Fibroblast of skin of back (primary cell): Measurements from ENCODE around the gene MAN1A2. TPM values are rescaled to one million over a fixed set of nuclear protein-coding genes. Genes with fewer than 3 reads are reported as not detected.
"Not testable (repeated sequence)": the region's sequence is repeated elsewhere in the genome, so short reads cannot be mapped to it uniquely, and the experiment has no call there.

Source experiments
- DNase-seq: peaks from one replicate; pipeline ENCODE4 v3.0.0-alpha.2; 2013
- polyA plus RNA-seq, 2 experiments: library from polyadenylated mRNA; unstranded; fragments of 120-200 nt; gene quantifications; one replicate each; pipeline ENCODE4 v1.2.1, GENCODE V29; 2013; ENCODE audit not compliant: insufficient read length in 2 of 2

MAN1A2 gene
- polyA plus RNA-seq (2013, experiment 1 of 2; ENCODE audit: insufficient read length), result 22.1 TPM
- 25.7 TPM for polyA plus RNA-seq (2013, experiment 2 of 2; ENCODE audit: insufficient read length)

DNA sequence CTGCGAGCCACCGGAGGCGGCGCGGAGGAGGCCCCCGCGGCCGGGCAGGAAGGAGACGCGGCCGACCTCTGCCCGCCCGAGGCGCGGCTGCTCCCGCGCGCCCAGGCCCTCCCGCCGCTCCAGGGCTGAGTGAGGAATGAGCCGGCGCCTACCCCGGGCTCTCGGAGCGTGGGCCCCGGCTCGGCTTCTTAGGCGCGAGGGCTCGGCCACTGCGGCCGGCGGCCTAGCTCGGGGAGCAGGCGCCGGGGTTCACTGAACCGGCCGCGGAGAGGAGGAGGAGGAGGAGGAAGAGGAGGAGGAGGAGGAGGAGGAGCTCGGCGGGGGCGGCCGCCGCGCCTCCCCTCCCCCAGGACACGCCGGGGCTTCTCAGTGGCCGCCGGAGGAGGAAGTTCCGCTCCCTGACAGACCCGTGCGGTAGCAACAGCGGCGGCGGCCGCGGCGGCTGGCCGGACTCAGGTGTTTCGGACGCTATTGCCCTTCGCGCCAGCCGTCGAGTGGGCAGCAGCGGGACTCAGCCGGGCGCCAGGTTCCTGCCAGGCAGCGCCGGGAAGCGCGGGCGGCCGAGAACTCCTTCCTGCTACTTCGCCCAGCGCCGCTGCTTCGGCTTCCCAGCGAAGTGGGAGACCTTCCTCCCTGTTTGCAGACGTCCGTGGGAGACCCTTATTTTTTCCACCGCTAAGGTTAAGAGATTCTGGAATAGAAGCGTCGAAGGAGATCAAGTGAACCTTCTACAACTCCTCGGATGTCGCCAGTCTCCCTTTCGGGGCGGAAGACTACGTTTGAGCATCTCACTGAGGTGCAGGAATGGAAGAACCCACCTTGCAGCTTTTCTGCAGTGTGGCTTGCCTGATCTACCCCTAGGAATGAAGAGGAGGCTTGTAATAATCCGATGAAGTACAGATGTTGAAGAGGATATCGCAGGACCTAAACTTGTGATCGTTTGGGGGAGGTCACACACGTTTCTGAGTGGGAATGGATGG lies at the start of gene MAN1A2:
MAN1A2 (plus strand) TSS at position 404 of the 980 bp plus-strand sequence. CDS start 735 bp downstream, outside the sequence.
- DNase-seq, result peak; percentile 75

DNA sequence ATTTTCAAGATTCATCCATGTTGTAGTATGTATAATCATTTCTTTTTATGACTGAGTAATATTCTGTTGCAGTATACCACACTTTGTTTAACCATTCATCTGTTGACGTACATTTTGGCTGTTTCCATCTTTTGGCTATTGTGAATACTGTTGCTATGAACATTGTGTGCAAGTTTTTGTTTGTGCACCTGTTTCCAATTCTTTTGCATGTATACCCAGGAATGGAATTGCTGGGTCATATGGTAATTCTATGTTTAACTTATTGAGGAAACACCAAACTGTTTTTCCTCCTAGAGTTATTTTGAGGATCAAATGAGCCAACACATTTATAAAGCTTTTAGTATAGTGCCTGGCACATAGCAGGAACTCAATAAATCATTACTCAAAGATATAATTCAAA lies 49.2 kb upstream of the MAN1A2 start:
- DNase-seq, result no peak

DNA sequence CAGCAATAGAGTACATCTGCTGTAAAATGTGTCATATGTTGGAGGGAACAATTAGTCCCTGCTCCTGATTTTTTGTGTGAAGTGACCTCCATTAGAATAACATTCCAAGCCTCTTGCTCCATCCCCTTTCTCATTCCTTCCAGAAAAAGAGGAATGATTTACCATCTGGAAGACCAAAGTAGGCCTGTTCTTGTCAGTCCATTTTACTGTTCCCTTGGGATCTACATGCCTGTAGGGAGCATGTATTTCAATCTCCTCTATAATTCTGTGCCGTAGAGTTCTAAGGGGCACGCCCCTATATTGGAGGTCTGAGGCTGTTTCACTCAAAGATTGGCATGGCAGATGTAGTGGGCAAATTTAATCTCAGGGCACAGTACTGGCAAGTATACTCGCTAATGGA lies 48.8 kb upstream of the MAN1A2 start:
- peak; percentile 4 for DNase-seq

DNA sequence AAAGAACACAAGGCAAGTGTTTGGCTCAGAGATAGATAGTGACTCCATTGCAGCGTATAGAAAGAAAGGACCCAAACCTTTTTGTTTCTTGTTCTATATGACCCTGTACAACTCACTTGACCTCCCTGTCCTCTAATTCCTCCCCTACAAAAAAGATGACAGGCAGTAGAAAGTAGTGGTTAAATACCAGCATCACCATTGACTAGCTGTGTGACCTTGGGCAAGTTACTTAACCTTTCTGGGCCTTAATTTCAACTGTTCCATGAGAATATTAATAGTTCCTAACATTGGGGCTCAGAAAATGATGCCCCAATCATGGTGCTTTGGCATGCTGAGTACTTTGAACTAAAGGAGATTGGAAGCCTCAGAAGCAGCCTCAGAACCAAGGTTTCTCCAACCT lies 46.7 kb upstream of the MAN1A2 start:
- DNase-seq, result no peak

DNA sequence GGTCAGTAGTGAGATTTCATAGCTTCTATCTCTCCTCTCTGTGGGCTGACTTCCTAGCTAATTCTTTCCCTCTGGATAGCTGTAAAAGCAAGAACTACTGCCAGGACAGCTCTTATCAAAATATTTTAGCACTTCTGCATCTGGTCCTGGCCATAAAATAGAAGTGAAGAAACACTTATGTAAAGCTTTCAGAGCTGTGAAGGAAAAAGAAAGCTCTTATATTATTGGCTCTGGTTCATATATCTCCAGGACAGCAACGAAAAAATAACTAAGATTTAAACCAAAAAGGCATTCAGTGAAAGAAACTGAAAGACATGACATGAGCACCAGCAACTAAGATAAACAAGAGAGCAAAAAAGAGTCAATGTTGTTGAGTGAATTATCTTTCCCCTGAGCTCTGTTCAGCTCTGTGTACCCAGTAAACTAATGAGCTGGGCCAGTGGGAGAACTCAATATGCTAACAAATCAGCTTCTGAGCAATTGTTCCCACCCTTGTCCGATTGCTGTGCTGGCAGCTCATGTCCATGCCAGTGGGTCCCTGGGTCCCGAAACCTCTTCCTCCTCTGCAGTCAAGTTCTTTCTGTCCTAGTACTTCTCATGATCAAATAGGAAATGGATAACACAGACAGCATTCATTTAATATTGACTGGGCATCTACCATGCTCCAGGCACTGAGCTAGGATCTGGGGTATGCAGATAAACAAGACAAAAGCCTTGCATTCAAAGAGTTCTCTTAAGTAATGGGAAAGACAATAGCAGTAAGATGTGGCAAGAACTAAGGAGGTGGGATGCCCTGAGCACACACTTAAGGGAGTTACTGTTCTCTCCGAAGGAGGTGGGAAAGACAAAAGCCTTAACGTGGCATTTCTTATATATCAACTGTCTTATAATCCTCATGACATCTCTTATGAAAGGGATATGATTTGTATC lies 45.3 kb upstream of the MAN1A2 start:
- no peak for DNase-seq

DNA sequence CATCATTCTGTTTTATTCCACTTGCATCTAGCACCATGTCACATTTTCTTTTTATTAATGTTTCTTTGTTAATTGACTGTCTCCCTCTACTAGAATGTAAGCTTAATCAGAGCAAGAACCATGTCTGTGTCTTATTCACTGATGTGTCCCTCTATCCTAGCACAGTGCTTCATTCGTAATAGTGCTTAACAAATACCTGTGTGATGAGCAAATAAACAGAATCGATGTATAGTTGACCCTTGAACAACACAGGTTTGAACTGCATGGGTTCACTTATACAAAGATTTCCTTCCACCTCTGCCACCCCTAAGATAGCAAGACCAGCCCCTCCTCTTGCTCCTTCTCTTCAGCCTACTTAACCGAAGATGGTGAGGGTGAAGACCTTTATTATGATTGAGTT lies 42.9 kb upstream of the MAN1A2 start:
- DNase-seq, result no peak

DNA sequence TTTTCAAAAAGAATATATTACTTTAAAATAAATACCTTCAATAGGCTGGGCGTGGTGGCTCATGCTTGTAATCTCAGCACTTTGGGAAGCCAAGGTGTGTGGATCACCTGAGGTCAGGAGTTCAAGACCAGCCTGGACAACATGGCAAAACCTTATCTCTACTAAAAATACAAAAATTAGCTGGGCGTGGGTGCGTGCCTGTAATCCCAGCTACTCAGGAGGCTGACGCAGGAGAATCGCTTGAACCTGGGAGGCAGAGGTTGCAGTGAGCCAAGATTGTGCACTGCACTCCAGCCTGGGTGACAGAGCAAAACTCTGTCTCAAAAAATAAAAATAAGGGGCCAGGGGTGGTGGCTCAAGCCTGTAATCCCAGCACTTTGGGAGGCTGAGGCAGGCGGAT lies 41.2 kb upstream of the MAN1A2 start:
- not testable (repeated sequence) for DNase-seq

DNA sequence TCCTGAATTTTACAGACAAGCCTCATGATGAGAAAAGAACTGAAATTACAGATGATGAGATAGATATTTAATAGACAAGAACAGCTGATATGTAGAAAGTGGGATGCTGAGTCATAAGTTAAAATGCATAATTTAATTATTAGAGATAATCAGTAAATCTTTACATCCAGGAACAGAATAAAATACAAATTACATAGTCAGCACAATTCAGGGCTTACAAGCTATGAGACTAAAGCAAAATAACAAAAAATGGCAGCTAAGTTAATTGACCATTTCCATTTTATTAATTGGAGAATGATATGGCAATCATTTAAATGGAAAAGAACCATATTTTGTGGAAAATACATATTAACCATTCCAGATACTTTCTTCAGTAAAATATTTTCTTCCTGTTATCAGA lies 40.2 kb upstream of the MAN1A2 start:
- DNase-seq, result no peak

DNA sequence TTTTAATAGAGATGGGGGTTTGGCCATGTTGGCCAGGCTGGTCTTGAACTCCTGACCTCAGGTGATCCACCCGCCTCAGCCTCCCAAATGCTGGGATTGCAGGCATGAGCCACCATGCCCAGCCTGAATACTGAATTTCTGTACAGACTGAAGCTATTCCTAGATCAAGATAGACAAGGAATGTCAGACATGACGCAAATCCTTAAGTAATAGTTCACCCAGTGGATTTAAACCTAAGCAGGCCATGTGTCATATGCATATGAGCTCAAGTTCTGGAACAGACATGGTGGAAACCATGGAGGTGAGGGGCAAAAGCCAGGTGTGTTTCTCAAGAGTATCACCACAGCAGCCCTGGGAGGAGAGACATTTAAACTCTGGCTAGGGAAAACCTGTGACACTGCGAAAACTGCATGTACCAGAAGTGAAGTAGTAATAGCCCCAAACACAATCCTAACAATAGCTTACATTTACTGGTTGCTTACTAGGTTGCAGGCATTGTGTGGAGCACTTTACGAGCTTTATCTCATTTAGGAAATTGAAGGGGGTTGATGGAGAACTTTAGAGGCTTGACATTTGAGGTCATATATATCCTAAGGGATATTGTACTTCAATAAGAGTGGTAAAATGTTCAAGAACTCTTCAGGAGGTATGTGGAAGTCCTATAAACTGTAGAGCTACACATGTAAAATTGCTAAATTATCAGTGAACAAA lies 31.7 kb upstream of the MAN1A2 start:
- no peak for DNase-seq

DNA sequence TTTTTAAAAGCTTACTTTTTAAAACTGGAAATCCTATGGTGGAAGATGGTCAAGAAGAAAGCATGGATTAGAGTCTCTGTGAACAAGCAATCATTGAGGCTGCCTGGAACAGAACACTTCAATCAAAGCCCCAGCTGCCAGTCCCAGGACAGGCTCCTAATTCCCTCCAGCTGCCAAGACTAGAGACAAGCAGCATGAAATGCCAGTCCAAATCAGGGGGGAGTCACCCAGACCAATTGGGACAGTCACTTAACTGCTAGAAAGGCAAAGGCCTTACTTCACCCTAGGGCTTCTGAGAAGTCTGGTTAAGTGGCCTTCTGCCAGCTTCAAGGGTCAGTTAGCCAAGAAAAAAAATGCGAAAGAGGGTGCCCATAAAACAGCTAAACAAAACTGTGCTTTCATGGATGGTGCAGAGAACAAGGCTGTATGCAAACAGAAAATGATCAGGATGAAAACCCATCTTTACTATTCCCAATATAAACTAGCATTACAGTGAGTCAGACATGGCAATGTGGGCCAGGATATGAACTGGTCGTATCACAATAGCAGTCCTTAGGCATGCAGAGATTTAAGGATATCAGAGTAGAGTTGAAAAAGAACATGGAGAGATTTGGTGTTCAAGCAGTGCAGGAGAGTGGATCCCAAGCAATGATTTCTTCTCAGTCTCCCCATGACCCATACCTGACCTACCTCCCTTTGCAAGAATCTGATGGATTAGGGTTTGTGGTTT lies 31.0 kb upstream of the MAN1A2 start:
- DNase-seq, result no peak

DNA sequence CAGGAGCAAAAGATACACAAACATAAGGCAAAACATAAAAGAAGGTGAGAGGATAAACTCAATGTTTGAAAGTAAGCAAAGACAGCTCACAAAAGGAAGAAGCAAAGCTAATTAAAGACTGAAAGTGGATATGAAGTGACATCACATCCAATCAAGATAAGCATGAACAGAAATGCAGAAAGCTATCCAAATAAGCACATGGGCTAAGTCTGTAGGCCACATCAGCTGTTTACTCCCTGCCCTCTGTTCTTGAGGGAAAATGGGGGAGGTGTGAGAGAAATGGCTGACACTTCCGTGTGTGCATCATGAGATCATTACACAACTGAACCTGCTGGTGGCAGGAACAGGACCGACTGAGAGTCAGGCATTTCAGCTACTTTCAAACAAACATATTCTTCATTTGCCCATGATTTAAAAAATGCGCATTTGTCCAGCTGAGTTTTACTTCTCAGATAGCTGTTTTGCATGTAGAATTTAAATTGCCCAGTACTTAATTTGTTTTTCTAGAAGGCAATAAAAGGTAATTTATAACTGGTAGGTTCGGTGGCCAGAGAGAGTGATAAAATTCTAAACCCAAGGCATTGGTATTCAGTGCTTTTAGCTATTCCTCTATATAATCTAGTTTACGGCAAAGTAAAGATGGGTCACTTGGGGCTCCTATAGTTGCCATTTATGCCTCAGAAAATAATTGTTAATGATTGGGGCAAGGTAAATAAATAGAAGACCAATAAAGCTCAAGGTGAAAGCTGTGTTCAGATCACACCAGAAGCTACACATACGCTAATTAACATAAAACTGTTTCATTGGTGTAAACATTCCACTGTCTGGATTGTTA lies 27.2 kb upstream of the MAN1A2 start:
- peak; percentile 15 for DNase-seq

DNA sequence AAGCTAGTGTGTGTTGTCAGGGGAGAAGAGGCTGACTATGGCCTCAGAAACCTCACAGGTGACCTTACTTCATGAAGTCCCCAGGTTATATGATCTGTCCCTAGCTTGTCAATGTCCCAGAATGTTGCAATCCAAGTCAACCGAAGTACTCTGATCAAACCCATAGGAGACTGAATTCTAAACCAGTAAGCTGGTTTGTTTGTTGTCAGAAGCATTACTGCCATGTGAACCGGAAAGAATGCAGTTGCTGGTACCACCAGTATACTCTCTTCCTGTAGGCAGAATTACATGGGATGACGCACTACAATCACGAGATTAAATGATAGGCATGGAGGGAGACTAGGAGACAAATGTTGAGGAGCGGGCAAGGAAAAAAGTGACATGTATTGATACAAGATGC lies 26.1 kb upstream of the MAN1A2 start:
- DNase-seq, result no peak

DNA sequence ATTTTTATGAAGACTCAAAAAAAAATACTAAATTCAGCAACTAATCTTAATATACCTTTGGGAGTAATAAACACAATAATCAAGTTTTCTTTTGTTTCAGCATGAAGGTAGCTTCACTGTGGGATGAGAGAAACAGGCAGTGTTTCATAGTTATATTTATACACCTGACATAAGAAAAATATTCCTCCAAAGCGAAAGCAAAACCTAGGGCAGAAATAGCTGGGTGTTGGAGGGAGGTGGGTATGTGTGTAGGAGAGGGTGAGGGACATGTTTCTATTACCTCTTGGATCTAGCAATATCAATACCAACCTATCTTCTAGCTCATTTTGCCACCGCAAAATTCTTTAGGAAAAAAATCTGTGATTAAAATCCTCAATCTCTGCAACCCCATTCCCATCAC lies 24.9 kb upstream of the MAN1A2 start:
- DNase-seq, result no peak

DNA sequence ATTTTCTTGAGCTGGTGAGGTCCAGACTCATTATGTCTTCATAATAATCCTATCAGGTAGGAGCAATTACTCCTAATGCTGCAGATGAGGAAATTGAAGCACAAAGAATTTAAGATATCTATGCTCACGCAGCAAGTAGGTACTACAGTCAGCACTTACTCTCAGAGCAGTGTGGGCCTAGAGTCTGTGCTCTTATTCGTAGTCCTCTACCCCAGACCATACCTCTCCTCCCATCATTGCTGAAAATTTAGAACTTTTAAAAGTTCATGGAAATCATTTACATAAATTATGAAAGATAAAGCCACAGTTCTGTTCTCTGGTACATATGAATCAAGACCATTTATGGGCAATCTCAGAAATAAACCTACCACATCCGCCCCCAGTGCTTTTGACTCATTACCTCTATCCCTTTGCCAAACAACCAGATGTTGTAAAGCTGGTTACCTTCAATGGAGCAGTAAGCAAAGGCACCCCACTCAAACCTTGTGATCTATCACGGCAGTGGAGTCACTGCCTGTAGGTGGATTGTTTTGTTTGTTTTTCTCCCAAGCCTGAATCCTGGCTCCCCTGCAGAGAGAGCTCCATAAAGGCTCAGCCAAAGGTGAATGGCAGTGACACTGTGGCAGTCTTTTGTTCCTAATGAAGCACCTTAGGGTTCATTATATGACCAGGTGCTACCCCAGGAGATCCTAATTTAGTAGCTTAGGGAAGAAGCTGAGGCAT lies 20.9 kb upstream of the MAN1A2 start:
- no peak for DNase-seq

DNA sequence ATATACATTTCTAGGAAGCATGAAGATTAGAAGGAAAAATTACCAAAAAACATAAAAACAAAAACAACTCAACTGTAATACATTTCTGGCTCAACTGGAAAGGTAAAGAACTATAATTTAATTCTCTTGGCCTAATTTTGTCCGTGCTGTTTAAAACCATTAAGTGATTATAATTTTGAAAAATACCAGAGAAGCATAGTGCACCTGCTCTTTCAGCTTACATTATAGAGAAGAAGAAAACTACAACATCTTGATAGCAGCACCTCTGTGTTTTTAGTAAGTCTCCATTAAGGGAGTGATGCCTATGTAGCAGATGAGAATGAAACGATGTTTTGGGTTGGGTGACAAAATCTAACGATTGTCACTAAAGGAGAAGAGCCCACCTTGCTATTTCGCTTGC lies 19.3 kb upstream of the MAN1A2 start:
- DNase-seq, result no peak

DNA sequence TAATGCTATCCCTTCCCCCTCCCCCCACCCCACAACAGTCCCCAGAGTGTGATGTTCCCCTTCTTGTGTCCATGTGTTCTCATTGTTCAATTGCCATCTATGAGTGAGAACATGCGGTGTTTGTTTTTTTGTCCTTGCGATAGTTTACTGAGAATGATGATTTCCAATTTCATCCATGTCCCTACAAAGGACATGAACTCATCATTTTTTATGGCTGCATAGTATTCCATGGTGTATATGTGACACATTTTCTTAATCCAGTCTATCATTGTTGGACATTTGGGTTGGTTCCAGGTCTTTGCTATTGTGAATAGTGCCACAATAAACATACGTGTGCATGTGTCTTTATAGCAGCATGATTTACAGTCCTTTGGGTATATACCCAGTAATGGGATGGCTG lies 14.6 kb upstream of the MAN1A2 start:
- not testable (repeated sequence) for DNase-seq

DNA sequence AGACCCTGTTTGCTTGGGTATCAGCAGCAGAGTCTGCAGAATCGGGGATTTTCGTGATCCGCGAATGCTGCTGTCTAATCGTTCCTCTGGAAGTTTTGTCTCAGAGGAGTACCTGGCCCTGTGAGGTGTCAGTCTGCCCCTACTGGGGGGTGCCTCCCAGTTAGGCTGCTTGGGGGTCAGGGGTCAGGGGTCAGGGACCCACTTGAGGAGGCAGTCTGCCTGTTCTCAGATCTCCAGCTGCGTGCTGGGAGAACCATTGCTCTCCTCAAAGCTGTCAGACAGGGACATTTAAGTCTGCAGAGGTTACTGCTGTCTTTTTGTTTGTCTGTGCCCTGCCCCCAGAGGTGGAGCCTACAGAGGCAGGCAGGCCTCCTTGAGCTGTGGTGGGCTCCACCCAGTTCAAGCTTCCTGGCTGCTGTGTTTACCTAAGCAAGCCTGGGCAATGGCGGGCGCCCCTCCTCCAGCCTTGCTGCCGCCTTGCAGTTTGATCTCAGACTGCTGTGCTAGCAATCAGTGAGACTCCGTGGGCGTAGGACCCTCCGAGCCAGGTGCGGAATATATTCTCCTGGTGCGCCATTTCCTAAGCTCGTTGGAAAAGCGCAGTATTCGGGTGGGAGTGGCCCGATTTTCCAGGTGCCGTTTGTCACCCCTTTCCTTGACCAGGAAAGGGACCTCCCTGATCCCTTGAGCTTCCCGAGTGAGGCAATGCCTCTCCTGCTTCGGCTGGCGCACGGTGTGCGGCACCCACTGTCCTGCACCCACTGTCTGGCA lies 9.2 kb upstream of the MAN1A2 start:
- DNase-seq, result not testable (repeated sequence)

DNA sequence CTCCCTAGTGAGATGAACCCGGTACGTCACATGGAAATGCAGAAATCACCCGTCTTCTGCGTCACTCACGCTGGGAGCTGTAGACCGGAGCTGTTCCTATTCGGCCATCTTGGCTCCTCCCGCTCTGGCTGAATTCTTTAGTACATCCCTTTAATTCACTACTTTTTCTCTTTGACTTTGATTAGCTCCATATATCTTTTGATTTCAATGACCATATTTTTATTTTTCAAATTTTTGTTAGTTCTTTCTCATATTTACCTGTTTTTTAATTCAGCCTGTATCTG lies 8.7 kb upstream of the MAN1A2 start:
- not testable (repeated sequence) for DNase-seq

DNA sequence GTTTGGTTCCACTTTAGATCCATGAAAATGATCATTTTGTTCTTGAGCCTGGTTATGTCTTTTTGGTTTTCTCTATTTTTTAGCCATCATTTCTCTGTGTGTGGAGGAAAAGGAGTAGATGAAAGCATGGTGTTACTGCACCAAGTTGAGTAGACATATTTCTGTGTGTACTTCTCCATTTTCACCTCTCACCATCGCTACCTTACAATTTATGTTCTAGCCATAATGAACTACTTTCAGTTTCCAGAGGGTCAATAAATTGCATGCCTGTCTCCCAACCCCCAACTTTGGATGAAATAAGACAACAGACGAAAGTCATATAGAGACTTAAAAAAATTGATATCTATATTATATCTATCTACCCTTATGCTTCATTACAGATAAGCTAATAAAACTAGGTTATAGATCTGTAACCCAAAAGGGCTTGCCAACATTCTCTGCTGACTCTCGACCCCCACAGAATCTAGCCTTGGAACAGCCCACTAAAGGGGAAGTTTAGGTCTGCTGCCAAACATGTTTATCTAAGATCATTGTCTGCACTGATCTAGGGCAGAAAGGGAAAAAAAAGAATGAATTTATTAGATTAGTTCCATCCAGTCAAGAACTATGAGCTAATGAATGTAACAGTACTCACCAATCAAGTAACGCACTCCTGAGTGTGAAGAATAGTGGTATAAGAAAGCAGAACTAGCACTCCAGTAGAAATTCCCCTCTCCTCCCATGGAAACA lies 7.5 kb upstream of the MAN1A2 start:
- no peak for DNase-seq
